DND-41 (cell line): Measurements from ENCODE around the gene AATK.

Experiments used
- ATAC-seq: fragments of 200-7000 bp; cut with Tn5 transposase; 3 replicates; pipeline ENCODE4 v1.9.1; 2021; ENCODE audit warnings: low read depth; ENCODE audit not compliant: insufficient read depth
- DNase-seq: peaks from one replicate; pipeline ENCODE4 v3.0.0-alpha.2; 2020
- H2AFZ ChIP-seq: 2 replicates; pipeline ENCODE4 v1.6.0; 2012; ENCODE audit warnings: low read depth, low read length
- H3K27ac ChIP-seq: 2 replicates; pipeline ENCODE4 v1.5.1; 2012; ENCODE audit warnings: low read length, inconsistent platforms
- H3K27me3 ChIP-seq: fragments of 200-600 bp; sonication (generic); 2 replicates; pipeline ENCODE4 v1.6.0; 2012; ENCODE audit warnings: low read length, mild to moderate bottlenecking, inconsistent platforms; ENCODE audit not compliant: insufficient read depth, poor library complexity
- H3K36me3 ChIP-seq: 2 replicates; pipeline ENCODE4 v1.5.1; 2012; ENCODE audit warnings: low read length, inconsistent platforms; ENCODE audit not compliant: insufficient read depth
- H3K4me1 ChIP-seq: 2 replicates; pipeline ENCODE4 v1.5.1; 2012; ENCODE audit warnings: mild to moderate bottlenecking, low read length; ENCODE audit not compliant: insufficient read depth
- H3K4me2 ChIP-seq: 2 replicates; pipeline ENCODE4 v1.6.0; 2012; ENCODE audit warnings: mild to moderate bottlenecking, moderate library complexity, low read length, inconsistent platforms; ENCODE audit not compliant: insufficient read depth
- H3K4me3 ChIP-seq, 2 experiments: fragments of 200-600 bp in 1 of 2; shearing (Covaris generic) in 1 of 2; 2 replicates each; pipeline ENCODE4 v1.5.1; 2012 to 2016; ENCODE audit warnings: inconsistent platforms in 2 of 2, low read length in 2 of 2, mild to moderate bottlenecking in 2 of 2, low read depth in 1 of 2, moderate library complexity in 1 of 2
- H3K79me2 ChIP-seq: 2 replicates; pipeline ENCODE4 v1.6.0; 2012; ENCODE audit warnings: low read length, inconsistent platforms; ENCODE audit not compliant: insufficient read depth
- H3K9ac ChIP-seq: 2 replicates; pipeline ENCODE4 v1.6.0; 2012; ENCODE audit warnings: low read depth, mild to moderate bottlenecking, inconsistent platforms, low read length, moderate library complexity
- H3K9me3 ChIP-seq: 2 replicates; pipeline ENCODE4 v1.5.1; 2012; ENCODE audit warnings: low read length, moderate library complexity, mild to moderate bottlenecking, inconsistent platforms; ENCODE audit not compliant: insufficient read depth, severe bottlenecking
- H4K20me1 ChIP-seq: 2 replicates; pipeline ENCODE4 v1.6.0; 2012; ENCODE audit warnings: low read length; ENCODE audit not compliant: insufficient read depth
- EZH2 ChIP-seq: IDR thresholded peaks from 3 replicates; pipeline ENCODE4 v1.6.1; 2012; ENCODE audit warnings: borderline replicate concordance, low read depth, mild to moderate bottlenecking, moderate library complexity, low read length, inconsistent platforms; ENCODE audit not compliant: severe bottlenecking
- TF ChIP-seq, protein P1 (sequence below): IDR thresholded peaks from 2 replicates; pipeline ENCODE4 v1.5.1; 2012; ENCODE audit warnings: borderline replicate concordance, low read length, moderate library complexity, mild to moderate bottlenecking; ENCODE audit not compliant: poor library complexity, severe bottlenecking; ENCODE audit errors: extremely low read depth

The AATK gene

DNA sequence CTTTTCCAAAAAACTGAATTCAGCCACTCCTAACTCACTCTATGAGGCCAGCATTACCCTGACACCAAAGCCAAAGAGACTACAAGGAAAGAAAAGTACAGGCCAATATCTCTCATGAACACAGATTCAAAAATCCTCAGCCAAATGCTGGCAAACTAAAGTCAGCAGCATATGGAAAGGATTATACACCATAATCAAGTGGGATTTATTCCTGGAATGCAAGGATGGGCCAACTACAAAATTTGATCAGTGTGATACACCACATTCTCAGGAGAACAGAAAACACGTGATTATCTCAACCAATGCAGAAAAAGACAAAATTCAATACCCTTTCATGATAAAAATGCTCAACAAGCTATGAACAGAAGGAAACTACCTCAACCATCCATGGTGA, 7.7 kb upstream of the AATK start:
- Histone ChIP-seq H3K79me2 (no peaks in the 10 kb centered on the region), H3K4me3 (no peak overlapping the region), H3K36me3 (no peaks in the 10 kb centered on the region), H3K27me3 (no peaks in the 10 kb centered on the region), H3K9ac (no peak overlapping the region), H3K4me2 (no peak overlapping the region), H3K27ac (no peak overlapping the region), H3K4me1 (no peaks in the 10 kb centered on the region), H2AFZ (no peak overlapping the region), H3K9me3 (no peaks in the 10 kb centered on the region), H4K20me1 (no peaks in the 10 kb centered on the region; the same call in 1 of the 2 replicates)
- no peak for DNase-seq
- TF ChIP-seq, protein P1, sequence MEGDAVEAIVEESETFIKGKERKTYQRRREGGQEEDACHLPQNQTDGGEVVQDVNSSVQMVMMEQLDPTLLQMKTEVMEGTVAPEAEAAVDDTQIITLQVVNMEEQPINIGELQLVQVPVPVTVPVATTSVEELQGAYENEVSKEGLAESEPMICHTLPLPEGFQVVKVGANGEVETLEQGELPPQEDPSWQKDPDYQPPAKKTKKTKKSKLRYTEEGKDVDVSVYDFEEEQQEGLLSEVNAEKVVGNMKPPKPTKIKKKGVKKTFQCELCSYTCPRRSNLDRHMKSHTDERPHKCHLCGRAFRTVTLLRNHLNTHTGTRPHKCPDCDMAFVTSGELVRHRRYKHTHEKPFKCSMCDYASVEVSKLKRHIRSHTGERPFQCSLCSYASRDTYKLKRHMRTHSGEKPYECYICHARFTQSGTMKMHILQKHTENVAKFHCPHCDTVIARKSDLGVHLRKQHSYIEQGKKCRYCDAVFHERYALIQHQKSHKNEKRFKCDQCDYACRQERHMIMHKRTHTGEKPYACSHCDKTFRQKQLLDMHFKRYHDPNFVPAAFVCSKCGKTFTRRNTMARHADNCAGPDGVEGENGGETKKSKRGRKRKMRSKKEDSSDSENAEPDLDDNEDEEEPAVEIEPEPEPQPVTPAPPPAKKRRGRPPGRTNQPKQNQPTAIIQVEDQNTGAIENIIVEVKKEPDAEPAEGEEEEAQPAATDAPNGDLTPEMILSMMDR, result no peak
- TF ChIP-seq EZH2, result no peak
- no peak for ATAC-seq

GRCh38 chr17:81173052-81173761, 7.2 kb upstream of the AATK start:
- H4K20me1 ChIP-seq, result no peaks in the 10 kb centered on the region; the same call in 1 of the 2 replicates
- no peaks in the 10 kb centered on the region for H3K4me1 ChIP-seq
- no peaks in the 10 kb centered on the region for H3K79me2 ChIP-seq
- no peak for TF ChIP-seq EZH2
- TF ChIP-seq, protein P1, result no peak
- no peaks in the 10 kb centered on the region for H3K36me3 ChIP-seq
- no peak overlapping the region for H3K4me3 ChIP-seq
- no peak overlapping the region for H2AFZ ChIP-seq
- H3K9me3 ChIP-seq, result no peaks in the 10 kb centered on the region
- no peak overlapping the region for H3K4me2 ChIP-seq
- H3K27me3 ChIP-seq, result no peaks in the 10 kb centered on the region
- ATAC-seq (no peak), DNase-seq (no peak)
- H3K9ac ChIP-seq, result no peak overlapping the region
- no peak overlapping the region for H3K27ac ChIP-seq

DNA sequence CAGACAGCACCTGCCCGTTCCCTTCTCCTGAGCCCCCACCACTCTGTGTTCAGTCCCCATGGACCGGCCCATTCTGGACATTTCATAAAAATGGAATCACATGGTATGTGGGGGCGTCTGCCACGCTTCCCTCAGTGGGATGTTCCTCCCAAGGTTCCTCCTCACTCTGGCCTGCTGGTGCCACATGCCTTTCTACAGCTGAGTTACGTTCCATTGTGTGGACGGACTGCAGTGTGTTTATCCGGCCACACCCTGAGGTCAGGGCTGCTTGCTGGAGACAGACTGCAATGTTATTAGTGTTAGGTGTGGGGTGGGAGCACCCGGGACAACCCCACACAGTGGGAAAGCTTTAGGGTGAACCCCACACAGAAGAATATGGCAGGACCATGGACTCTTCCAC, 5.9 kb upstream of the AATK start:
- Histone ChIP-seq H4K20me1 (no peaks in the 10 kb centered on the region), H3K4me2 (no peak overlapping the region)
- TF ChIP-seq, protein P1, result no peak
- no peak for TF ChIP-seq EZH2

More for the DNA sequence above, 5.9 kb upstream of the AATK start:
- Histone ChIP-seq H3K27me3 (no peaks in the 10 kb centered on the region), H3K36me3 (no peaks in the 10 kb centered on the region), H3K4me1 (no peaks in the 10 kb centered on the region), H3K4me3 (no peak overlapping the region), H2AFZ (no peak overlapping the region), H3K9ac (no peak overlapping the region), H3K27ac (no peak overlapping the region), H3K9me3 (no peaks in the 10 kb centered on the region), H3K79me2 (no peaks in the 10 kb centered on the region)
- ATAC-seq (no peak), DNase-seq (no peak)
